Astrocyte (in vitro differentiated cells and primary cell): ENCODE measurements around the gene EPM2A. TPM values are rescaled to one million over a fixed set of nuclear protein-coding genes. Genes with fewer than 3 reads are reported as not detected.

Source experiments
- DNase-seq: peaks from one replicate; pipeline ENCODE4 v3.0.0-alpha.2; 2010; ENCODE audit warnings: low read depth
- FAIRE-seq: peaks from 2 replicates; lab custom pipeline; 2011; peaks lifted over from hg19 to GRCh38; lab: Jason Lieb, UNC
- H2AFZ ChIP-seq: 2 replicates; pipeline ENCODE4 v1.6.0; 2012; ENCODE audit warnings: low read depth, low read length, inconsistent platforms
- H3K27ac ChIP-seq: 2 replicates; pipeline ENCODE4 v1.5.1; 2011; ENCODE audit warnings: low read depth, low read length, inconsistent platforms
- H3K27me3 ChIP-seq: 2 replicates; pipeline ENCODE4 v1.6.0; 2011; ENCODE audit warnings: low read length, inconsistent platforms; ENCODE audit not compliant: insufficient read depth
- H3K36me3 ChIP-seq: 2 replicates; pipeline ENCODE4 v1.5.1; 2011; ENCODE audit warnings: low read length, inconsistent platforms; ENCODE audit not compliant: insufficient read depth
- H3K4me1 ChIP-seq: 2 replicates; pipeline ENCODE4 v1.5.1; 2011; ENCODE audit warnings: low read length, inconsistent platforms; ENCODE audit not compliant: insufficient read depth
- H3K4me2 ChIP-seq: 2 replicates; pipeline ENCODE4 v1.6.0; 2012; ENCODE audit warnings: low read length, inconsistent platforms
- H3K4me3 ChIP-seq: 2 replicates; pipeline ENCODE4 v1.5.1; 2011; ENCODE audit warnings: low read depth, mild to moderate bottlenecking, low read length, inconsistent platforms; ENCODE audit not compliant: insufficient read depth
- H3K79me2 ChIP-seq: 2 replicates; pipeline ENCODE4 v1.6.0; 2012; ENCODE audit warnings: mild to moderate bottlenecking, low read length, inconsistent platforms; ENCODE audit not compliant: insufficient read depth
- H3K9ac ChIP-seq: 2 replicates; pipeline ENCODE4 v1.6.0; 2012; ENCODE audit warnings: mild to moderate bottlenecking, low read length, inconsistent platforms
- H3K9me3 ChIP-seq: 2 replicates; pipeline ENCODE4 v1.5.1; 2012; ENCODE audit warnings: low read depth, mild to moderate bottlenecking, low read length, inconsistent platforms; ENCODE audit not compliant: insufficient read depth
- H4K20me1 ChIP-seq: 2 replicates; pipeline ENCODE4 v1.6.0; 2012; ENCODE audit warnings: low read length, inconsistent platforms; ENCODE audit not compliant: insufficient read depth
- H3K27ac Mint-ChIP-seq: one replicate; pipeline ENCODE4 v1.8.0; 2021; ENCODE audit warnings: mild to moderate bottlenecking, mixed read lengths; ENCODE audit not compliant: unreplicated experiment
- H3K27me3 Mint-ChIP-seq: one replicate; pipeline ENCODE4 v1.8.0; 2021; ENCODE audit warnings: low read depth, mixed read lengths; ENCODE audit not compliant: unreplicated experiment
- H3K36me3 Mint-ChIP-seq: one replicate; pipeline ENCODE4 v1.8.0; 2021; ENCODE audit warnings: low read depth, mixed read lengths; ENCODE audit not compliant: unreplicated experiment
- H3K4me1 Mint-ChIP-seq: one replicate; pipeline ENCODE4 v1.8.0; 2021; ENCODE audit warnings: low read depth, mixed read lengths; ENCODE audit not compliant: unreplicated experiment
- H3K4me3 Mint-ChIP-seq: one replicate; pipeline ENCODE4 v1.8.0; 2021; ENCODE audit warnings: mild to moderate bottlenecking, moderate library complexity, mixed read lengths; ENCODE audit not compliant: unreplicated experiment
- H3K9me3 Mint-ChIP-seq: one replicate; pipeline ENCODE4 v1.8.0; 2021; ENCODE audit warnings: mild to moderate bottlenecking, mixed read lengths; ENCODE audit not compliant: unreplicated experiment
- EZH2 ChIP-seq: IDR thresholded peaks from 2 replicates; pipeline ENCODE4 v1.6.1; 2012; ENCODE audit warnings: mild to moderate bottlenecking, low read length, inconsistent platforms; ENCODE audit not compliant: insufficient read depth
- total RNA-seq: library from RNA; stranded (reverse); gene quantifications from 2 replicates; pipeline ENCODE4 v1.2.1, GENCODE V29; 2021
- TF ChIP-seq, protein P1 (sequence below): IDR thresholded peaks from 2 replicates; pipeline ENCODE4 v1.5.1; 2011; ENCODE audit warnings: low read depth, mild to moderate bottlenecking, inconsistent platforms, low read length, moderate library complexity; ENCODE audit not compliant: insufficient read depth

The EPM2A gene
- total RNA-seq, 1 donor from 2014 or later: 5.2 TPM

DNA sequence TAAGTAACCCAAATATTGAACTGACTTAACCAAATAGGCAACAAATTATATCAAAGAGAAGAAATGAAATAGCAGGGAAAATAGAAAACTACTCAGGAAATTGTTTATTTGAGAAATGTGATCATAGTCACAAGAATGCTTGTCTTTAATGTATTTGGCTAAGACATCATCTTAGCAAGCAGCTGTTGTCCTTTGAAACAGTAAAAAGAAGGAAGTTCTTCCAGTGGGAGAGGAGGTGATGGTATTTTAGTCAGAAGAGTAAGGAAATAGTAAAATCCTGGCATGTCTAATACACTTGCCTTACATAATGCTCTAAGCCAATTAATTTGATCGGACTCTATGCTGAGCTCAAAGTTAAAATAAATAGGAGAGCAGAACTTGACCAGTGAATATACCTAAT is 126.5 kb downstream of the EPM2A start:
- no peaks in the 10 kb centered on the region for H4K20me1 ChIP-seq
- H3K27ac ChIP-seq: no peak overlapping the region
- H3K4me3 ChIP-seq: no peak overlapping the region
- H3K79me2 ChIP-seq: no peaks in the 10 kb centered on the region
- no peak overlapping the region for H3K4me2 ChIP-seq
- no peaks in the 10 kb centered on the region for H3K36me3 ChIP-seq
- H3K27ac Mint-ChIP-seq: no peak overlapping the region
- H3K9me3 ChIP-seq: no peaks in the 10 kb centered on the region
- H3K4me1 Mint-ChIP-seq: no peaks in the 10 kb centered on the region
- H3K27me3 Mint-ChIP-seq: no peaks in the 10 kb centered on the region
- H3K9me3 Mint-ChIP-seq: no peaks in the 10 kb centered on the region
- no peak for DNase-seq
- no peaks in the 10 kb centered on the region for H3K36me3 Mint-ChIP-seq
- H3K27me3 ChIP-seq: no peaks in the 10 kb centered on the region
- H3K4me1 ChIP-seq: no peaks in the 10 kb centered on the region
- no peak for TF ChIP-seq EZH2
- TF ChIP-seq, protein P1, sequence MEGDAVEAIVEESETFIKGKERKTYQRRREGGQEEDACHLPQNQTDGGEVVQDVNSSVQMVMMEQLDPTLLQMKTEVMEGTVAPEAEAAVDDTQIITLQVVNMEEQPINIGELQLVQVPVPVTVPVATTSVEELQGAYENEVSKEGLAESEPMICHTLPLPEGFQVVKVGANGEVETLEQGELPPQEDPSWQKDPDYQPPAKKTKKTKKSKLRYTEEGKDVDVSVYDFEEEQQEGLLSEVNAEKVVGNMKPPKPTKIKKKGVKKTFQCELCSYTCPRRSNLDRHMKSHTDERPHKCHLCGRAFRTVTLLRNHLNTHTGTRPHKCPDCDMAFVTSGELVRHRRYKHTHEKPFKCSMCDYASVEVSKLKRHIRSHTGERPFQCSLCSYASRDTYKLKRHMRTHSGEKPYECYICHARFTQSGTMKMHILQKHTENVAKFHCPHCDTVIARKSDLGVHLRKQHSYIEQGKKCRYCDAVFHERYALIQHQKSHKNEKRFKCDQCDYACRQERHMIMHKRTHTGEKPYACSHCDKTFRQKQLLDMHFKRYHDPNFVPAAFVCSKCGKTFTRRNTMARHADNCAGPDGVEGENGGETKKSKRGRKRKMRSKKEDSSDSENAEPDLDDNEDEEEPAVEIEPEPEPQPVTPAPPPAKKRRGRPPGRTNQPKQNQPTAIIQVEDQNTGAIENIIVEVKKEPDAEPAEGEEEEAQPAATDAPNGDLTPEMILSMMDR: no peak
- H3K9ac ChIP-seq: no peak overlapping the region
- no peak overlapping the region for H3K4me3 Mint-ChIP-seq
- no peak for FAIRE-seq
- no peak overlapping the region for H2AFZ ChIP-seq

DNA sequence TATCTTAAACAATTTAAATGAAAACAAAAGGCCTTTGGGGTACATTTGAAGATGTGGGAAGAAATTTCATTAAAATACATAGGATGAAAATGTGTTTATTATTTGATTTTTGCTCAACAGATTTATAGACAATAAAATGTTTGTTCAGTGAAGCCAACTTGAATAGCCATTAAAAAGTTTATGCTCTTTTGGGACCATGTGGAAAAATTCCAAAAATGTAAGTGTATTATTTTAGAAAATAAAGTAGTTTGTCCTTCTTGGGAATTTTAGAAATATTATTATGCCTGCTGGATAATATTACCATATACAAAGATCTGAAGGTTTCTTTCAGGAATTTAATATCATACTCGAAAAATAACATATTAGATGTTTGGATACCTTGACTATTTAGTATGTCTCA is 131.3 kb downstream of the EPM2A start:
- Histone ChIP-seq H3K4me1 (no peaks in the 10 kb centered on the region), H2AFZ (no peak overlapping the region), H3K9me3 (no peaks in the 10 kb centered on the region), H4K20me1 (no peaks in the 10 kb centered on the region), H3K79me2 (no peaks in the 10 kb centered on the region), H3K4me2 (no peak overlapping the region), H3K4me3 (no peak overlapping the region), H3K36me3 (no peaks in the 10 kb centered on the region), H3K27me3 (no peaks in the 10 kb centered on the region), H3K9ac (no peak overlapping the region), H3K27ac (no peak overlapping the region)
- H3K4me1 Mint-ChIP-seq: no peaks in the 10 kb centered on the region
- H3K27ac Mint-ChIP-seq: no peak overlapping the region
- no peak overlapping the region for H3K4me3 Mint-ChIP-seq
- FAIRE-seq: no peak
- no peaks in the 10 kb centered on the region for H3K27me3 Mint-ChIP-seq
- DNase-seq: no peak
- TF ChIP-seq, protein P1: no peak
- no peak for TF ChIP-seq EZH2
- no peaks in the 10 kb centered on the region for H3K36me3 Mint-ChIP-seq
- H3K9me3 Mint-ChIP-seq: no peaks in the 10 kb centered on the region

DNA sequence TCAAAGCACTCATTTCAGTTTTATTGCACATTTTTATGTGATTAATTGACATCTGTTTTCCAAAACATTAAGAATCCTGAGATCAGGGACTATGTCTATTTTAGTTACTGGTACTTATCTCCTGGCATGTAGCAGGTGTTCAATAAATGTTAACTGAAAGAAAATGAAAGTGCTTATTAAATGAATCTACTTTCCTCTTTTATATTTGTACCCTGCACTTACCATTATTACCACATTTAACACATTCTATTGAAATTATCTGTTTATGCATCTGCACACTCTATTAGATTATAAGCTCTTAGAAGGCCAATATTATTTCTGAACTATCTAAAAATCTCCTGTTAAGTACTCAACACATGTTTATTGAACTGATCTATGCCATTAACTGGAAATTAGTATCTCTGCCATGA is 131.9 kb downstream of the EPM2A start:
- Histone ChIP-seq H3K27ac (no peak overlapping the region), H3K79me2 (no peaks in the 10 kb centered on the region), H2AFZ (no peak overlapping the region), H3K4me2 (no peak overlapping the region), H3K36me3 (no peaks in the 10 kb centered on the region), H3K9ac (no peak overlapping the region), H3K4me1 (no peaks in the 10 kb centered on the region), H3K9me3 (no peaks in the 10 kb centered on the region), H3K4me3 (no peak overlapping the region), H3K27me3 (no peaks in the 10 kb centered on the region), H4K20me1 (no peaks in the 10 kb centered on the region)
- no peaks in the 10 kb centered on the region for H3K27me3 Mint-ChIP-seq
- TF ChIP-seq EZH2: no peak
- TF ChIP-seq, protein P1: no peak
- no peak overlapping the region for H3K27ac Mint-ChIP-seq
- H3K9me3 Mint-ChIP-seq: no peaks in the 10 kb centered on the region
- DNase-seq (no peak), FAIRE-seq (no peak)
- H3K4me1 Mint-ChIP-seq: no peaks in the 10 kb centered on the region
- H3K36me3 Mint-ChIP-seq: no peaks in the 10 kb centered on the region
- no peak overlapping the region for H3K4me3 Mint-ChIP-seq
